DMS79 treated with DMSO at 0.1 percent for 48 hours (cell line): ENCODE measurements around the gene THUMPD3.
A peak's percentile ranks its signal among the peaks of the same experiment; 100 is the strongest.

ENCODE experiments used
- DNase-seq: peaks from one replicate; lab custom pipeline; 2025; lab: John Stamatoyannopoulos, UW

THUMPD3 gene

GRCh38 chr3:9362731-9363530 lies at the start of gene THUMPD3:
THUMPD3 (plus strand) TSS chr3:9363054; CDS start chr3:9365069, 2,015 bp downstream.
- DNase-seq = peak; percentile 82

GRCh38 chr3:9314796-9315195 lies 48.1 kb upstream of the THUMPD3 start:
- no peak for DNase-seq

GRCh38 chr3:9316881-9317361 lies 45.9 kb upstream of the THUMPD3 start:
- DNase-seq = no peak

GRCh38 chr3:9322780-9323179 lies 40.1 kb upstream of the THUMPD3 start:
- DNase-seq = no peak

- DNase-seq = no peak
Measured at GRCh38 chr3:9324944-9325343, 37.9 kb upstream of the THUMPD3 start.

GRCh38 chr3:9327578-9327977 lies 35.3 kb upstream of the THUMPD3 start:
- DNase-seq = no peak

- DNase-seq = no peak
Measured at GRCh38 chr3:9330166-9330703, 32.6 kb upstream of the THUMPD3 start.

- no peak for DNase-seq
Measured at GRCh38 chr3:9331171-9331570, 31.7 kb upstream of the THUMPD3 start.

GRCh38 chr3:9332250-9333030 lies 30.4 kb upstream of the THUMPD3 start:
- DNase-seq = no peak

- DNase-seq = no peak
Measured at GRCh38 chr3:9339761-9340471, 22.9 kb upstream of the THUMPD3 start.

- no peak for DNase-seq
Measured at GRCh38 chr3:9340472-9340902, 22.4 kb upstream of the THUMPD3 start.

GRCh38 chr3:9342696-9343095 lies 20.2 kb upstream of the THUMPD3 start:
- no peak for DNase-seq

- no peak for DNase-seq
Measured at GRCh38 chr3:9343115-9343514, 19.7 kb upstream of the THUMPD3 start.

- DNase-seq = no peak
Measured at GRCh38 chr3:9345041-9345440, 17.8 kb upstream of the THUMPD3 start.

- DNase-seq = no peak
Measured at GRCh38 chr3:9346141-9346540, 16.7 kb upstream of the THUMPD3 start.

- no peak for DNase-seq
Measured at GRCh38 chr3:9347081-9347480, 15.8 kb upstream of the THUMPD3 start.

- DNase-seq = no peak
Measured at GRCh38 chr3:9347887-9348286, 15.0 kb upstream of the THUMPD3 start.

GRCh38 chr3:9349321-9350117 lies 13.3 kb upstream of the THUMPD3 start:
- DNase-seq = peak; percentile 65

- DNase-seq = no peak
Measured at GRCh38 chr3:9351709-9352126, 11.1 kb upstream of the THUMPD3 start.

GRCh38 chr3:9352917-9353752 lies 9.7 kb upstream of the THUMPD3 start:
- DNase-seq = peak; percentile 43
